Ishikawa (cell line): Measurements from ENCODE around the gene NDUFC2.
A peak's percentile ranks its signal among the peaks of the same experiment; 100 is the strongest.

ENCODE experiments used
- CEBPB ChIP-seq: IDR thresholded peaks from 2 replicates; pipeline ENCODE4 v1.6.1; 2012
- CREB1 ChIP-seq: IDR thresholded peaks from 2 replicates; pipeline ENCODE4 v1.6.1; 2012; ENCODE audit warnings: low read depth
- EGR1 ChIP-seq: IDR thresholded peaks from 2 replicates; pipeline ENCODE4 v1.6.1; 2012
- EP300 ChIP-seq: IDR thresholded peaks from 2 replicates; pipeline ENCODE4 v1.6.1; 2012; ENCODE audit warnings: borderline replicate concordance
- FOXM1 ChIP-seq: IDR thresholded peaks from 2 replicates; pipeline ENCODE4 v1.6.1; 2012; ENCODE audit warnings: low read depth, borderline replicate concordance
- MAX ChIP-seq: IDR thresholded peaks from 2 replicates; pipeline ENCODE4 v1.6.1; 2012
- NFIC ChIP-seq: IDR thresholded peaks from 2 replicates; pipeline ENCODE4 v1.6.1; 2012
- RAD21 ChIP-seq: IDR thresholded peaks from 2 replicates; pipeline ENCODE4 v1.6.1; 2012; ENCODE audit warnings: low read depth
- REST ChIP-seq: IDR thresholded peaks from 2 replicates; pipeline ENCODE4 v1.6.1; 2012; ENCODE audit warnings: low read depth, mild to moderate bottlenecking
- TAF1 ChIP-seq: IDR thresholded peaks from 2 replicates; pipeline ENCODE4 v1.6.1; 2012; ENCODE audit warnings: low read depth, mild to moderate bottlenecking
- TCF12 ChIP-seq: IDR thresholded peaks from 2 replicates; pipeline ENCODE4 v1.6.1; 2012; ENCODE audit warnings: low read depth
- TEAD4 ChIP-seq: IDR thresholded peaks from 2 replicates; pipeline ENCODE4 v1.6.1; 2012
- USF1 ChIP-seq: IDR thresholded peaks from 2 replicates; pipeline ENCODE4 v1.6.1; 2012
- YY1 ChIP-seq: IDR thresholded peaks from 2 replicates; pipeline ENCODE4 v1.6.1; 2012; ENCODE audit warnings: low read depth
- ZBTB7A ChIP-seq: IDR thresholded peaks from 2 replicates; pipeline ENCODE4 v1.6.1; 2012; ENCODE audit warnings: low read depth

NDUFC2 gene

GRCh38 chr11:78022397-78023396, 57.0 kb downstream of the NDUFC2 start, which contains the start of gene KCTD14:
Gene KCTD14 (minus strand): TSS chr11:78023276. CDS start chr11:78023249, 27 bp downstream.
- TF ChIP-seq REST (peak; percentile 56), ZBTB7A (peak; percentile 92), MAX (peak; percentile 78), USF1 (no peak), TAF1 (no peak), TCF12 (no peak)

- TF ChIP-seq CEBPB (no peak), YY1 (no peak), RAD21 (no peak)
These were observed 58.1 kb downstream of the NDUFC2 start for GRCh38 chr11:78021611-78022010.

GRCh38 chr11:78020246-78020645, 59.4 kb downstream of the NDUFC2 start:
- TF ChIP-seq TEAD4, result no peak
- no peak for TF ChIP-seq FOXM1
- no peak for TF ChIP-seq RAD21
- no peak for TF ChIP-seq YY1
- TF ChIP-seq EP300, result no peak
- no peak for TF ChIP-seq EGR1

GRCh38 chr11:78019808-78020207, 59.9 kb downstream of the NDUFC2 start:
- TF ChIP-seq ZBTB7A, result no peak
- TF ChIP-seq CREB1, result no peak
- no peak for TF ChIP-seq NFIC
- no peak for TF ChIP-seq USF1
- TF ChIP-seq EP300, result no peak
- no peak for TF ChIP-seq EGR1
- no peak for TF ChIP-seq FOXM1
- no peak for TF ChIP-seq YY1
- no peak for TF ChIP-seq CEBPB
